GM12874 (cell line): ENCODE measurements around the gene DNAAF9.

Experiments
- CTCF ChIP-seq: IDR thresholded peaks from 2 replicates; pipeline ENCODE4 v1.5.1; 2011; ENCODE audit warnings: low read depth, mild to moderate bottlenecking, control low read depth, low read length, moderate library complexity; ENCODE audit not compliant: insufficient read depth

The DNAAF9 gene

GRCh38 chr20:3382836-3383235, 24.6 kb downstream of the DNAAF9 start:
- TF ChIP-seq CTCF, result no peak

- TF ChIP-seq CTCF, result no peak
Measured at GRCh38 chr20:3380228-3381070, 27.0 kb downstream of the DNAAF9 start.

DNA sequence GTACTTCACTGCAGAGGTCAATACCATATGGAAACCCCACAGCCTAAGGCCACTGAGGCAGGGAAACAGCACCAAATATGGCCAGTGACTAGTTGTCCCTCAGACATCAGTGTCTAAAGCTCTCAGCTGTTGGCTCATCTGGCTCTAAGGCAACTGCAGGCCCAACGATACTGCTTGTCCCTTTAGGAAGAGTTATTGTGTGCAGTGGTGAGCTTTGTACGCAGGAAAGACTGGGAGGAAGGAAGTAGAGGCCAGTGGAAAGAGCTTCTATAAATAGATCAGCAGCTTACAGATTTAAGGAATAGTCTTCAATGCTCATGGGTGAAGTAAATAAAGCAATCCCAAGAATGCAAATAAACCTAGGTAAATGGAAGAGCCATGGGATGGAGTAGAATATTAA, 29.3 kb downstream of the DNAAF9 start:
- no peak for TF ChIP-seq CTCF

- TF ChIP-seq CTCF, result no peak
Measured at GRCh38 chr20:3377644-3378043, 29.8 kb downstream of the DNAAF9 start.

DNA sequence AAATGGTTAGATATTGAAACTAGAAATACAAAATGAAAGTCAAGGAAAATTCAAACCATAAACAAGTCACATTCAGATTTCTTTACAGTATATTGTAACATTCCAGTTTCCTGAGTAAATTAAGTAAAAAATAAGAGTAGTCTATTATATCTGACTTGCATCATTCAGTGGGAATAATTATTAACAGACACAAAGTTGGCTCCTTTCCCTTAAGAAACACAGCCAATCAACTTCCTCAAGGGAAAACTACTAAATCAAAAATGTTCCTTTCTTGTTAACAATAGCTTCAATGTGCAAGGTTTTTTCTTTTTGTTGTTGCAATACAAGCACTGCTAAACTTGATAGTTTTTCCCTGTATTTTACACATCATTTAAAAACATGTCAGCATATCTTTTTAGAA, 33.2 kb downstream of the DNAAF9 start:
- TF ChIP-seq CTCF, result no peak

- no peak for TF ChIP-seq CTCF
Measured at GRCh38 chr20:3371754-3372153, 35.7 kb downstream of the DNAAF9 start.

GRCh38 chr20:3367089-3367488, 40.4 kb downstream of the DNAAF9 start:
- TF ChIP-seq CTCF, result no peak
